Activated CD4-positive, alpha-beta T cell treated with anti-CD3 and anti-CD28 coated beads, Interleukin-2, amount 50 U/mL, for 48 hours (primary cell): ENCODE measurements around the gene ZFYVE21.

Experiments
- DNase-seq, 2 experiments: peaks; one replicate each; pipeline ENCODE4 v3.0.0-alpha.2; 2020

Gene ZFYVE21

GRCh38 chr14:103739466-103739792 lies 23.8 kb downstream of the ZFYVE21 start:
- no peak for DNase-seq

- DNase-seq, result no peak
Observed at GRCh38 chr14:103739793-103740501, 24.3 kb downstream of the ZFYVE21 start.

- DNase-seq, result no peak
Observed at GRCh38 chr14:103740991-103741689, 25.5 kb downstream of the ZFYVE21 start.

- DNase-seq, result no peak
Observed at GRCh38 chr14:103741876-103742275, 26.3 kb downstream of the ZFYVE21 start.

- DNase-seq, result no peak
Observed at GRCh38 chr14:103742499-103743255, 27.1 kb downstream of the ZFYVE21 start.

- DNase-seq, result no peak
Observed at GRCh38 chr14:103743691-103744090, 28.1 kb downstream of the ZFYVE21 start.

GRCh38 chr14:103744621-103745395 lies 29.2 kb downstream of the ZFYVE21 start:
- no peak for DNase-seq

- no peak for DNase-seq
Observed at GRCh38 chr14:103745424-103745823, 29.8 kb downstream of the ZFYVE21 start.

GRCh38 chr14:103746701-103747100 lies 31.1 kb downstream of the ZFYVE21 start:
- DNase-seq, result no peak

GRCh38 chr14:103748534-103748857 lies 32.9 kb downstream of the ZFYVE21 start:
- peak; percentile 37 to 41 for DNase-seq

GRCh38 chr14:103749452-103749851 lies 33.8 kb downstream of the ZFYVE21 start:
- DNase-seq, result no peak

- no peak for DNase-seq
Observed at GRCh38 chr14:103749860-103750259, 34.2 kb downstream of the ZFYVE21 start.

GRCh38 chr14:103753774-103754173 lies 38.2 kb downstream of the ZFYVE21 start:
- no peak for DNase-seq

GRCh38 chr14:103755060-103755459 lies 39.5 kb downstream of the ZFYVE21 start:
- no peak for DNase-seq

GRCh38 chr14:103758059-103758776 lies 42.6 kb downstream of the ZFYVE21 start:
- no peak for DNase-seq

- no peak for DNase-seq
Observed at GRCh38 chr14:103762036-103762435, 46.4 kb downstream of the ZFYVE21 start.

- DNase-seq, result no peak
Observed at GRCh38 chr14:103762541-103762940, 46.9 kb downstream of the ZFYVE21 start.

GRCh38 chr14:103763730-103764488 lies 48.3 kb downstream of the ZFYVE21 start:
- DNase-seq, result no peak

- no peak for DNase-seq
Observed at GRCh38 chr14:103765526-103765925, 49.9 kb downstream of the ZFYVE21 start.

GRCh38 chr14:103767336-103767894 lies 51.8 kb downstream of the ZFYVE21 start:
- no peak for DNase-seq

GRCh38 chr14:103770500-103770899 lies 54.9 kb downstream of the ZFYVE21 start:
- DNase-seq, result no peak
